ENCODE measurements around the gene BRWD1.

- TF ChIP-seq CTCF (IDR thresholded peaks at IDR 0.05) (no peak), ZNF532 (CRISPR knock-in tag; IDR thresholded peaks at IDR 0.05; ENCODE audit: borderline replicate concordance) (no peak), CREM (CRISPR knock-in tag; IDR thresholded peaks at IDR 0.05) (no peak), IRF2 (CRISPR knock-in tag; IDR thresholded peaks at IDR 0.05; ENCODE audit: borderline replicate concordance, low read depth) (no peak), MAX (CRISPR knock-in tag; IDR thresholded peaks at IDR 0.05) (no peak), TP53 (CRISPR knock-in tag; IDR thresholded peaks at IDR 0.05) (no peak), FOXJ3 (CRISPR knock-in tag; IDR thresholded peaks at IDR 0.05; ENCODE audit: borderline replicate concordance) (no peak)
Observed at GRCh38 chr21:39187141-39187540, 126.3 kb downstream of the BRWD1 start.

All from WTC11 (cell line).